Ovary (tissue), 3 donors: ENCODE results near the gene OSBPL5.

Source experiments
- POLR2A ChIP-seq: fragments of 450-650 bp; IDR thresholded peaks from one replicate; pipeline ENCODE4 v1.6.1; 2017; ENCODE audit warnings: antibody characterized with exemption, mild to moderate bottlenecking, moderate library complexity
- TF ChIP-seq, protein P1 (sequence below), 3 donors: fragments of 450-650 bp in 2 of 3; fragments of 200-600 bp in 1 of 3; IDR thresholded peaks; one replicate each; pipeline versions ENCODE4 v1.5.1 to v1.8.0; 2016 to 2022; ENCODE audit warnings: antibody characterized with exemption in 3 of 3, mild to moderate bottlenecking in 1 of 3
- donor health status: DM: no; HTN: no; CAD: no.

DNA sequence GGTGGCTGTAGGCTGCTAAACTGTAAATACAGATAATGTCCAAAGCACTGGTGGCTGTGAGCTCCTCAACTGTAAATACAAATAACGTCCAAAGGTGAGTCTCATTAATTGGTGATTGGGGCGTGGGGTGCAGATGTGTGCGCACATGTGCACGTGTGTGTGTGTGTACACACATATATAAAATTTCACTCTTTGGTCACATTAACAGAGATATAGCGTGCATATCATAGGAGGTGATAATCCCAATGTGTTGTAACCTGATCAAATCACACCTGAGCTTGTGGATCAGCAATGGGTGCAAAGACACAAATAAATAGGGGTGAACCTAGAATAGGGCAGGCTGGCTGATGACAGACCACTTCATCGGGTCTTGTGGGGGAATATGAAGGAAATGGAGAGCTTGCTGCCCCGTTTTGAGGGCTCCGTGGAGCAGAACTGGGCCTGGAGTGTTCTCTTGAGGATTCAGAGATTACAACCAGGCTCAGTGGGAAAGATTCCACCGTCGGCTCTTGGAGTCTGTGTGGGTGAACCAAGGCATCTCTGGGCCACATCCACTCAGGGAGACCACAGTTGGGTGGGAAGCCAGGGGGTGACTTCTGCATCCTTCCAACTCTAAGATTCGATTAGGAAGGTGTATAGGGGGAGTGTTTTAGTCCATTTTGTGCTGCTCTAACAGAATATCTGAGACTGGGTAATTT, 24.9 kb upstream of the OSBPL5 start:
- TF ChIP-seq, protein P1, sequence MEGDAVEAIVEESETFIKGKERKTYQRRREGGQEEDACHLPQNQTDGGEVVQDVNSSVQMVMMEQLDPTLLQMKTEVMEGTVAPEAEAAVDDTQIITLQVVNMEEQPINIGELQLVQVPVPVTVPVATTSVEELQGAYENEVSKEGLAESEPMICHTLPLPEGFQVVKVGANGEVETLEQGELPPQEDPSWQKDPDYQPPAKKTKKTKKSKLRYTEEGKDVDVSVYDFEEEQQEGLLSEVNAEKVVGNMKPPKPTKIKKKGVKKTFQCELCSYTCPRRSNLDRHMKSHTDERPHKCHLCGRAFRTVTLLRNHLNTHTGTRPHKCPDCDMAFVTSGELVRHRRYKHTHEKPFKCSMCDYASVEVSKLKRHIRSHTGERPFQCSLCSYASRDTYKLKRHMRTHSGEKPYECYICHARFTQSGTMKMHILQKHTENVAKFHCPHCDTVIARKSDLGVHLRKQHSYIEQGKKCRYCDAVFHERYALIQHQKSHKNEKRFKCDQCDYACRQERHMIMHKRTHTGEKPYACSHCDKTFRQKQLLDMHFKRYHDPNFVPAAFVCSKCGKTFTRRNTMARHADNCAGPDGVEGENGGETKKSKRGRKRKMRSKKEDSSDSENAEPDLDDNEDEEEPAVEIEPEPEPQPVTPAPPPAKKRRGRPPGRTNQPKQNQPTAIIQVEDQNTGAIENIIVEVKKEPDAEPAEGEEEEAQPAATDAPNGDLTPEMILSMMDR (IDR thresholded peaks at IDR 0.05), result no peak
- TF ChIP-seq POLR2A, result no peak
